A549 (cell line): Measurements from ENCODE around the gene UCHL5.

Experiments
- CTCF ChIP-seq: fragments of >200 bp; sonication (Bioruptor Twin); formaldehyde crosslinking; IDR thresholded peaks from 3 replicates; pipeline ENCODE4 v1.5.1; 2016
- ELK1 ChIP-seq: fragments of 150-350 bp; IDR thresholded peaks from 2 replicates; pipeline ENCODE4 v1.6.1; 2014; ENCODE audit warnings: low read depth, mild to moderate bottlenecking, low read length
- FOSL2 ChIP-seq, 2 experiments: fragments of 450-650 bp in 1 of 2; fragments of >200 bp in 1 of 2; sonication (Bioruptor Twin) in 1 of 2; formaldehyde crosslinking; IDR thresholded peaks; 2 replicates each; pipeline versions ENCODE4 v1.5.0 to v1.6.1; 2016 to 2020; ENCODE audit warnings: mild to moderate bottlenecking in 1 of 2, moderate library complexity in 1 of 2
- FOXS1 ChIP-seq: fragments of 250-450 bp; sonication (Bioruptor Pico); IDR thresholded peaks from 2 replicates; pipeline ENCODE4 v1.5.0; 2020; ENCODE audit warnings: mild to moderate bottlenecking, moderate library complexity
- KDM1A ChIP-seq: fragments of 200-600 bp; sonication (generic); IDR thresholded peaks from 2 replicates; pipeline ENCODE4 v1.6.1; 2016; ENCODE audit warnings: low read depth, mild to moderate bottlenecking
- MYC ChIP-seq: IDR thresholded peaks from 2 replicates; pipeline ENCODE4 v1.6.1; 2012; ENCODE audit warnings: mild to moderate bottlenecking, inconsistent platforms, low read length, improper control_type of control experiment, borderline replicate concordance
- REST ChIP-seq: fragments of 200-600 bp; sonication (generic); IDR thresholded peaks from 2 replicates; pipeline ENCODE4 v1.6.1; 2016; ENCODE audit warnings: antibody characterized with exemption, mild to moderate bottlenecking, moderate library complexity
- SMC3 ChIP-seq: fragments of >200 bp; sonication (Bioruptor Twin); formaldehyde crosslinking; IDR thresholded peaks from 3 replicates; pipeline ENCODE4 v1.6.1; 2018; ENCODE audit warnings: inconsistent platforms

DNA sequence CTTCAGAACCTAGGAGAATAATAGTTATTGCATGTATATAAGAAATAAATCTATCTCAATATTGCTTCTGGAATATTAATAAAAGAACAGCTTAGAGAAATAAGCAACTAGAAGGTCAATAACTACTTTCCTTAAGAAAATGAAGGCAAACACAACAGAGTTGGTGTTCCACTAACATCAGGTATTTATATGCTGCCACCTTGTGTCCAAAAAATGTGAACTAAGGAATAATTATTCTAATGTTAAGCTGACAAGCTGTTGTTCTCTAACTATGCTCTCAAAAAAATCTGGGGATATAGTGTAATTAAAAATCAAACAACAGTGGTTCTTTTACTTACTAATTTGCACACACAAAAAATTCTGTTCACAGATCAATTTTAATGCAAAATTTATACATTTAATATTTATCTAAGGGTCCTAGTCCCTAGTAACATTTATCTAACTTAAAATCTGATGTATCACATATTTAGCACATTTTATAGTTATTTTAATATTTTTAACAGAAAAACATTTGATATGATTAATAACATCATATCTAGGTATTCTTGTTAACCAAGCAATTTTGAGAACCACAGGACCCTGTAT lies 39.6 kb downstream of the UCHL5 start:
- TF ChIP-seq KDM1A (no peak), CTCF (peak; percentile 86), ELK1 (no peak), SMC3 (peak; percentile 91), MYC (no peak), FOXS1 (no peak), REST (no peak), FOSL2 (IDR thresholded peaks at IDR 0.05) (no peak), FOSL2 (CRISPR knock-in tag; IDR thresholded peaks at IDR 0.05) (no peak)
